Activated CD4-positive, alpha-beta T cell treated with anti-CD3 and anti-CD28 coated beads, Interleukin-2, amount 50 U/mL, for 24 hours (primary cell): ENCODE data around the gene STEEP1.

Experiments
- DNase-seq, 2 donors: peaks; one replicate each; pipeline ENCODE4 v3.0.0-alpha.2; 2020; ENCODE audit warnings: low read depth in 1 of 2, low spot score in 1 of 2

The STEEP1 gene

DNA sequence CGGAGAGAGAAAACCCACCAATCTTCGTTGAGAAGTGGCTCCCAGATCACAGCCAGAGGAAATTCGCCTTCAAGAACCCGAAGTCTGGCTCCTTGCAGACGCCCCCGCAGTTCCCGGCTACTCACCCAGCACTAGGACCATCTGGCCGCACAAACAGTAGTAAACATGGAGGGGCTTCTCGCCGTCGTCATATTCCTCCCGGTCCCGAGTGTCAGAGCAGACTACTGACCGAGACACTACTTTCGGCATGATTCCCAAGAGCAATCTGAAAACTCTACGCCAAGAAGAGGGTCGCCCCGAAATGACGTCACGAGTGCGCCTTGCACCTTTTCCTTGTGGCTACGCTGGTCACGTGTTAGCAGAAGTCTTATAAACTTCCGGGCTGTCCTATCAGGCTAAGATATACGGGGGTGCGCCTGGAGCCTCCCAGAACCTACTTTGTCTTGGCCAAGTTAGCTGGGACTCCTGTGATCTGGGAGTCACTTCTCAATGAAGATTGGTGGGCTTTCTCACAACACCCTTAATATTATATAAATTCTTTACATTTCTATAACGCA, at the start of gene STEEP1:
STEEP1 (minus strand) TSS at position 303 of the 557 bp plus-strand sequence; CDS start at position 249, 54 bp downstream.
- peak; percentile 64 to 80 for DNase-seq

DNA sequence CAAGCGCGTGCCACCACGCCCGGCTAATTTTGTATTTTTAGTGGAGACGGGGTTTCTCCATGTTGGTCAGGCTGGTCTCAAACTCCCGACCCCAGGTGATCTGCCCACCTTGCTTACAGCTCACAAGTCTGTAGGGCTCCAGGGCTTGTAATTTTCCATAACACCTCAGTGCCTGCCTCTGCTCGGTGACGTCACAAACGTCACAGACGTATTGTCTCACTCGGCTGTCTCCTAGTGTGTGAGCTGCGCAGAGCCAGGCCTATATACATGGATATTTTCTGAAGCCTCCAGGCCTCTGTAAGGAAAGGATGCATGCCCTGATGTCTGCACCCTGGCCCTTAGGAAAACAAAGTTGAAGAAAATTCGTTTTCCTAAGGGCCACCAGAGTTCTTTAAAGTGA, 49.6 kb upstream of the STEEP1 start:
- DNase-seq: no peak

DNA sequence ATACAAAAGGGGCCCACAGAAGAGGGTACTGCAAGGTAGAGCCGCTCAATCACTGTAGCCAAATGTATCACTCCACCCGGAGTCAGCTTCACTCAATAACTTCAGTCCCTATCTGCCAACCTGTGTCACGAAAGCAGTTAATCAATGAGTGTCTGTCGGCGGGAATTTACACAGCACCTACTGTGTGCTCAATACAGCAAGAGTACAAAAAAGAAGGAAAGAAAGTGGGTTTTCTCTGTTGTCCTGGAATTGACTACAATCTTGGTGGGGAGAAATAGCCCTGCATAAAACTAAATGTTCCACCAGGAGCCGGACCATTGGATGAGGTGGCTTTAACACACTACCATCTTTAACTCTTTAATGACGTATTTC, 41.8 kb upstream of the STEEP1 start:
- DNase-seq: no peak

DNA sequence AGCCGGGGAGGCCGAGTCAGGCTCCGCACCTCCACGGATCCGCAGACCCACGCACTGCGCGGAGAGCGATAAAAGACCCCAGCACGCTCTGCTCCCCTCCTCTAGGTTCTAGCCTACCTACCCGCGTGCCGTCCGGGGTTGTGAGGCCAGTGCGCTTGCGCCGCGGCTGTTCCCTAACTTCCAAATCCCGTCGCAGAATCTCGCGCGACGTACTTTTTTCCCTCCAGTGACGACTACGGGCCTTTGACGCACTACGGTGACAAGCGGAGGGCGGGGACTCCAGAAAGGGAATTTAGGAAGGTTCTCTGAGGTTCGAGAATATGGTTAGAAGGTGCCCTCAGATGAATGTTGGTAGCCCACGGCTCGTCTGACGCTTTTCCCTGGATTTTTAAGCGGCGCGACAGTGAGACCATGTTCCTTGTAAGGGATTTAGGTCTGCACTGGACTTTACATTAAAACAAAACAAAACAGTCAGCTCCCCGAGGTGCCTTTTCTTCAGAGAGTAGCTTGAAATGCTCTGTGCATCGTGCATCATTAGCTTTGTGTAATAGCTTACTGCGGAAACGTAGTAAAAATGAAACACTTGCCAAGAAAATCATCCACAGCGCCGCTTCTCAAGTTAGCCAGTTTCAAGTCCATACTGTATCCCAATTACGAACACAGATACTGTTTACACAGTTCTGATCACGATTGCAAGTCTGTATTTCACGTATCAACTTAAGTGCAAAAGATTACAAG, 41.2 kb upstream of the STEEP1 start, which contains the start of gene NKRF:
NKRF (minus strand) TSS at position 145 of the 738 bp plus-strand sequence.
- peak; percentile 74 to 85 for DNase-seq

DNA sequence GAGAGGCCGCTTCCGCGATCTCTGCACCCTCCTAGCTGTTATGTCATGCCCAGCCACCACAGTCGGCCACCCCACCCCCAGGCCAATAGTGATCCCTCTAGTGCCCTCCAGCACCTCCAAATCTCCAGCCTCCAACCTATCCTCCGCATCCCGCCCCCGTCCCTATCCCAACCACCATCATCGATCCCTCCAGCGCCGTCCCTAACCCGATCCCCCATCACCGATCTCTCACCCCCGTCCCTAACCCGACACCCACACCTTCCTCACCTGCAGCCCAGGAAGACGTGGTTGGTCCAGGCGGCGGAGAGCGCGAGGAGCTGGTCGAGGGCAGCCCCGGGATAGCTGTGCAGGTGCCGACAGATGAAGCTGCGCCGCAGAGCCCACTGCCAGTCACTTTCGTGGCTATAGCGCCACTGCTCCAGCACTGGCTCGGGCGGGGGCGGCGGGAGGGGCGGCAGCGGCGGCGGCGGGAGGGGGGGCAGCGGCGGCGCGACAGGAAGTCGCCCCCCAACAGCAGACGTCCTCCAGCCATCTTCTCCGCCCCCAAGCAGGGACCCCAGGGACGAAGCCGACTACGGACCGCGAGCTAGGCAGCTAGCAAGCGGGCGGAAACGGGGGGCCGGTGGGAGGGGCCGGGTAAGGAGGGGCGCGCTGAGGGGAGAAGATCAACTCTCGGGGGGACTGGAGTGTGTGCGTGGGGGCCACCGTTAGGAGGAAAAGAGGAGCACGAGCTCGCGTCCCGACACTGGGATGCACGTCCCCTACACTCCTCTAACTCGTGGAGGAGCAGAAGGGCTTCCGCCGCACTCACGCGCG, 40.5 kb upstream of the STEEP1 start:
- DNase-seq: peak in 1 of 2 donors; percentile 17

DNA sequence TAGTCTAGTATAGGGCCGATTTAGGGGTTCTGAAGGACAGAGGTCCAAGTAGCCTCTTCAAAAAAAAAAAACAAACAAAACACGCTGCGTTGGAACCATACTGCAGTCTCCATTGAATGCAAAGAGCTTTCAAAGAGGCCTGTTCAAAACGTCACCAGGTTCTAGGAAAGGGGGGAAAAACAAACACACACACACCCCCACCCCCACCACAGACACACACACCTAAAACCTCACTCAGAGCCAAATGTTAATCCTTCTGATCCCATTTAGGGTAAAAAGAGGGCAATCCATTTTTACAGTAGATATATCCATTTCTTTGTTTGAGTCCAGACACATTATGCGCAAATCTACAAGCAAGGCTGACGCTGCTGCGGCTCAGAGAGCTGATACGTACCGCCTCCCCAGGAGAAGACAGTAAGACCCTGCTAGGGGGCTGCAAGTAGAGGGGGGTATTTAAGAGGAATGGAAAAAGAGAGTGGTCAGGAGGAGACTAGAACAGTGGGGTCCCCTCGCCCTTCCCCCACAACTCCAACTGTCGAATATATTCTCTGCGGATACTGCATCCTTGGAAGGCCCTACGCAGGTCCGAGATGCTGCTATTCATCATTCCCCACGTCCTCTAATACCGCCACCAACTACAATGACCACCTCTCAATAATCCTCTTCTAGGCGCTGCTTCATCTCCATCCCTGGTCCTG, 39.7 kb upstream of the STEEP1 start:
- DNase-seq: no peak

DNA sequence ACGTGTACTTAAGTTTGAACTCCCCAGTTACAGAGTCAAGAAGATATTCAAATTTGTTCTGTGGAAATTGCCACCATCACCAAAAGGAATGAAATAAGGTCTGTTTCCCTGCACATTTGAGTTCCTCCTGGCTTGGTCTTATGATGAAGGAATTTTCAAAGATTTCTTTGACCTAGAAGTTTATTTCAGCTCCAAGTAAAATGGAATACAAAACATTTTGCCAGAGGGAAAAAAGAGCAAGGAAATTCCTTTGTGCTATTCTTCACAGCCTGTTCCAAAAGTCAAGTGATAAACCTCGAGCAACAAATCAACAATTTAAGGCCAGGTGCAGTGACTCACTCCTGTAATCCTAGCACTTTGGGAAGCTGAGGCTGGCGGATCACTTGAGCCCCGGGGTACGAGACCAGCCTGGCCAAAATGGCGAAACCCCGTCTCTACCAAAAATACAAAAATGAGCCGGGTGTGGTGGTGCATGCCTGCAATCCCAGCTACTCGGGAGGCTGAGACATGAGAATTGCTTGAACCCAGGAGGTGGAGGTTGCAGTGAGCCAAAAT, 37.6 kb upstream of the STEEP1 start:
- DNase-seq: no peak

DNA sequence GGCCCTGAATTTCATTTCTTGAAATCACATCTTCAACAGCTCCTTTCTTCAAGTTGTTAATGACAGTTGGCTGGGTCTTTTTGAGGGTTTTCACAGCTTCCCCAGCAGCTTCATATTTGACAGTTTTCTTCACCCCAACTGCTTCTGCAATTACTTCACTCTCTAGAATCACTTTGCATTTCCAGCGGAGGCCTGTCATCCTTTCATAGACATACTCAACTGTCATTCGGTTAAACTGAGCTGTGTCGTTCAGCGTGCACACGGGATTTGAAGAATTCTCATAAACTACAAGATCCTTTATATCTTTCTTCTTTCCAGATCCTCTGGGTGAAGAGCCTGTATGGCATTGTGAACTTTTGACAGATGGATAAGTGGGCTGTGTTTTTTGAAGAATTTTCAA, 24.6 kb upstream of the STEEP1 start:
- DNase-seq: no peak

DNA sequence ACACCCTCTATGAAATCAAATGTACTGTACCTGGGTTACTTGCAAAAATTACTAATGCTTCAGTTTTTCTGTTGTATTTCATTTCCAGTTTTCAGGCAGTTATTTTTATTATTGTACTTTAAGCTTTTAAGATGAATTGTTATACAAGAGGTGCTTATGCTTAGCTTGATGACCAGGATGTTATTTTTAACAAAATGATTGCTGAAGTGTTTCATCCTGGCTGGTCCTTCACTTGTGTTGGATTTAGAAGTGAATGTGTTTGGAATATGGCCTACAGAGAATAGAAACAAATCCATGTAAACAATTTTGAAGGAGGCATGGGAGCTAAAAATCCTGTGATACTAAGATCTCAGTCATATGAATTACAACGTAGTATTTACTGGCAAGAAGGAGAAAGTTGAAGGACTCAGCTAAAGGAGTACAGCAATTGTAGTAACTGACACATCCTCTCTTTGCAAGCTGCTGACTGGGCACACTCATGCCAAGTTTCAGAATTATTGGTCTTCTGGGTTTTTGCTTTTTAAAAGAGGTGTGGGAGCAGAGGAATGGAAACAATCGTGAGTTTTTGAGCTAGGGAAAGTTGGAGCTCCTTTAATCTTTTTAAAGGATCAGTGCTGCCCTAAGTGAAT, 18.3 kb upstream of the STEEP1 start:
- DNase-seq: no peak

DNA sequence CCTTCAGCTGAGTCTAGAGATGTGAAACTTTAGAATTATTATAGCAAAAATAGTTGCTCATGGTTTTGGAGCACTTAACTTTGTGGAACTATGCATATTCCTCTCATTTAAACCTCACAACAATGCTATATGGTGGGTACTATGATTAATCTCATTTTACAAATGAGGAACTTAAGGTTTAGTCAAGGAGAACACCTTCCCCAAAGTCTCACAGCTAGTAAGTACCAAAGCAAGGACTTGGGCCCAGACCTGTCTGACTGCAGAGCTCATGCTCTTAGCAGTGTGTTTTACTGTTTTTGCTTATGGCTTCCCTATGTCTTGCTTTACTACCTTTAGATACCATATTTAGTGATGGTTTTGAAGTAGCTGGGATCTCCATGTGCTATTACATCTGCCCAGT, 14.2 kb upstream of the STEEP1 start:
- no peak for DNase-seq

DNA sequence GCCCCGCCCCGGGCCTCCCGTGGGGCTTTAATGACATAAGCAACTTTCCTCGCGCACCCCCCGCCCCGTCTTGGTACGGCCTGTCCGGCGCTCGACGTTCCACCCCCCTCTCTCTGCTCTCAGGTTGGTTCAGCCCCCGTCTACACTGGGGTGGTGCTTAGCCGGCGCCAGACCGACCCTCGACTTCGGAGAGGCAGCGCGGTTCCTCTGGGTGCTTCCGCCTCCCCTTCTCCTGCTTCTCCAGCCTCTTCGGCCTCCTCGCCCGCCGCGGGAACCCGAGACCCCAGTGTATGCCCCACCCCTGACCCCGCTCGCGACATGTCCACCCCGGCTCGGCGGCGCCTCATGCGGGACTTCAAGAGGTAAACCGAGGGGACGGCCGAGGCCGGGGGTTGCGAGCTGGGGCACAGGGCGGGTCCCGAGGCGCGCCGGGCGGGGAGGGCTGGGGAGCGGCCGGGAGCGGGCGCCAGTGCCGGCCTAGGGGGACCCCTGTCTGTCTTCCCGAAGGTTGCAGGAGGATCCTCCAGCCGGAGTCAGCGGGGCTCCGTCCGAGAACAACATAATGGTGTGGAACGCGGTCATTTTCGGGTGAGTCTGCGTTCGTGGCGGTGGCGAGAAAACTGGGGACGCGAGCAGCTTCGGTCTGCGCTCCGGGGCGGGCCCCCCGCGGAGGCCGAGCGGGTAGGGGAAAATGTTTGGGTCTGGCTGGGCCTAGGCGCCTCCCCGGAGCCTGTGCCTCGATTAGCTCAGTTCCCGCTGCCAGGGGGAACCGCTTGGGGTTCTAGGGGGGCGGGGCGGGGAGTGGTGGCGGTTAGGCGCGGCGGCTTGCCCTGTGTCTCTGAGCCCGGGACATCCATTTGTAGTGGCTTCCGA, 9.4 kb upstream of the STEEP1 start, which contains the start of gene UBE2A:
UBE2A (plus strand) TSS at position 170 of the 873 bp plus-strand sequence; CDS start at position 319, 149 bp downstream.
- peak; percentile 65 to 82 for DNase-seq

DNA sequence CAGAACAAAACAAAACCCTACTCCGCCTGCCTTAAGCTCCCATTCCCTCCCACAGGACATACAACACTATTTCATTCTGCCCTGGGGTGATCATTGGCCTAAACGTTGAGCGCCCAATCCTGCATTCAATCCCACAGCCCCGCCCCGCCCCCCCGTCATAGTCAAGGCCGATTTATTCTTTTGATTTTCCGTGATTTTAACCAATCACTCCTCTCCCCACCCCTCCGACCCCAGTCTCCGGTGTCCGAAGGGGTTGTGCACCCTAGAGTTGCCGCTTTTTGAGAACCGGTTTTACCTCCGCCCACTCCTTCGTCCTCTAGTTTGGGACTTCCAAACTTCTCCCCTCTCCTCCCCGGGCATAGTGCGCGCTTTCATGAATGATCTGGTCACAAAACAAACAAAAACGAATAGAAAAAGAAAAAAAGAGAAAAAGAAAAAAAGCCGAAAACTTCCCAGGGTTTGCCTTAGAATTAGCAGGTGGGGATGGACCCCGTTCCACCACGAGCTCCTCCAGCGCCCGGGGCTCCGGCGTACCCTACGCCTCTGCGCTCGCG, 8.7 kb upstream of the STEEP1 start:
- peak in 1 of 2 donors; percentile 5 for DNase-seq

DNA sequence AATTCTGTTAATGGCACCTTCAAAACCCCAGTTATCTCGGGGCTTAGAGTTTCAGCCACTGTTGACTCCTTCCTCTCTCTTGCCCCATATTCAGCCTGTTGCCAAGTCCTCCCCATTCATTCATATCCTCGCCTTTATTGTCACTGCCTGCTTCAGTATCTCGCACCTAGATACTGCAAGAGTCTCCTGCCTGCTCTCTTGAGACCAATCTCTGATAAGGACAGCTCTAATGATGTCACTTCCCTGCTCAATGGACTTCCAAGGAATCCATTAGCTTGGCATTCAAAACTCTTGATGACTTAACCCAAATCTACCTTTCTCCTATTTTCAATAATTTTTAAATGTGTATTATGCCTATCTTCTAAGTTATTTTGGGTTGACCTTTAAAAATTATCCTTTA, 8.0 kb upstream of the STEEP1 start:
- DNase-seq: no peak

DNA sequence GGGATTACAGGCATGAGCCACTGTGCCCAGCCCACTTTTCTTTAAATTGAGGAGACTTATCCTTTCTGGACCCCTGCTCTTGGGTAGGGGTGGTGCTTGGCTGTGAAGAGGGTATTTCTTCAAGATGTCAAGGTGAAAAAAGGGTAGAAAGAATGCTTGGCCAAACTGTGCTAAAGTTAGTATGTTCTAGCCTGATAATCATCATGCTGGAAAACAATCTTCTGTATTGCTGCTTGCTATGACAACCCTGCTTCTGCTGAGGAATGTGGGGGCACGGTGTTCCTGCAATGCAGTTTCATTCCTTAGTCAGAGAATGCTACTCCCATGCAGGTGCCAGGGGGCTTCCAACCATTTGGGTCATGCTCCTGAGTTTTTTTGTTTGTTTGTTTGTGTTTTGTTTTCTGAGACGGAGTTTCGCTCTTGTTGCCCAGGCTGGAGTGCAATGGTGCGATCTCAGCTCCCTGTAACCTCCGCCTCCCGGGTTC, 5.2 kb upstream of the STEEP1 start:
- DNase-seq: no peak

DNA sequence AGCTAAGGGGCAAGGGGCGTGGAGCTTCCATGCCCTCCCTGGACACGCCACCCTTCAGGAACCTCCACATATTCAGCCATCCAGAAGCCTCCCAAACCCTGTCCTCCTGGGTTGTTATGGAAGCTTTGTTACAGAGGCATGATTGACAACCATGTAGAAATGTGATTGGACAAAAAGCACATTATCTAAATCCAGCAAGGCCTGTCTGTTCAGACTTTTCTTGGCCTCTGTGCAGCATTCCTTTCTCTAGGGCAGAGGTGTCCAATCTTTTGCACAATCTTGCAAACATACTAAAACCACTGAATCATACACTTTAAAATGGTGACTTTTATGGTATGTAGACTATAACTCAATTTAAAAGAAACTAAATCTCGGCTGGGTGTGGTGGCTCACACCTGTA, 12.7 kb downstream of the STEEP1 start:
- DNase-seq: no peak

DNA sequence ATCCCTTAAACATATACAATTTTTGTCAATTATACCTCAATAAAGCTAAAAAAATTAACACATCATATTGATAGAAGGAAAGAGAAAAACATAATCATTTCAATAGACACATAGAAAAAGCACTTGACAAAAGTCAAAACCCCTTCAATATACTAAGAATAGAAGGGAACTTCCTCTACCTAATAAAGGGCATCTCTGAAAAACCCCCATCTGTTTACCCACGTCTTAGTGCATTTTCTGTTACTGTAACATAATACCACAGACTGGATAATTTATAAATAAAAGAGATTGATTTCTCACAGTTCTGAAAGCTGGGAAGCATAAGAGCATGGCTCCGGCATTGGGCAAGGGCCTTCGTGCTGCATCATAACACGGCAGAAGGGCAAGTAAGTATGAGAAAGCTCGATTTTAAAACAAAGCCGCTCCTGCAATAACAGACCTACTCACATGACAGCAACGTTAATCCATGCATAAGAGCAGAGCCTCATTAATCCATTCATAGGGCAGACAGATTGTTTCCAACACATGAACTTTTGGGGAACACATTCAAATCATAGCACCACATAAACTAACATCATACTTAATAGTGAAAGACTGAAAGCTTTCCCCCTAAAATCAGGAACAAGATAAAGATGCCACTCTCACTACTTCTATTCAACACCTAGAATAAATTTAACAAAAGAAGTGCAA, 15.7 kb downstream of the STEEP1 start:
- DNase-seq: no peak

DNA sequence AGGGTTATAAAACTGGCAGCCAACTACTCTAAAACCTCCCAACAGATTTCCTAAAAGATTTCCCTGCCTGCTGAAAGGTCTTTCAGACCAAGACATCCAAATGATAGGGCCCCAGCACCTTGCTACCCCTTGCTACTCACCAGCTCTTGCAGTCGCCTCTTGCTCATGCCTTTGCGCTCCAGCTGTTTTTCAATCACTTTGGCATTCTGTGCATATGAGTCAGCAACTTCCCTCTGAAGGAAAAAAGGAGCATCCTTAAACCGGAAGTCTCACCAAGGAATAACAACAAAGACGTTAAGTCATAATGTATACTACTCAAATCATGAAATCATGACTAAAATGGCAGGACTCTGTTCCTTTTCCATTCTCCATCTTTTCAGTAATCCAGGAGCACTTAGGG, 24.0 kb downstream of the STEEP1 start:
- no peak for DNase-seq

DNA sequence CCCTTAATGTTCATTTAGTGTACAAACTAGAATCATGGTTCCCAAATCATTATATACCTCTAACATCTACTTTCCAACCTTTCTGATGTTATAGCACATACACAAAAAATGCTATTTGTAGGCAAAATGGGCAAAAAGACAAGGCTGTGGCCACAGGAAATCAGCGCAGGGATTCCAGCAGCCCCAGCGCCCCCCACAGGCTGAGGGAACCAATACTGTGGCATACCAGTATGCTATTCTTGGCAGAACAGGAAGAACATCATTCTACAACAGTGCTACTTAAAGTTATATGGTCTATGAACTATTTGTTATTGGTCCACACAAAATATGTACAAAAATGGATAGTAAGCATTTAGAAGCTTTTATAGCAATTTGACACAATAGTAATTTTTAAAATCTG, 25.3 kb downstream of the STEEP1 start:
- DNase-seq: no peak

DNA sequence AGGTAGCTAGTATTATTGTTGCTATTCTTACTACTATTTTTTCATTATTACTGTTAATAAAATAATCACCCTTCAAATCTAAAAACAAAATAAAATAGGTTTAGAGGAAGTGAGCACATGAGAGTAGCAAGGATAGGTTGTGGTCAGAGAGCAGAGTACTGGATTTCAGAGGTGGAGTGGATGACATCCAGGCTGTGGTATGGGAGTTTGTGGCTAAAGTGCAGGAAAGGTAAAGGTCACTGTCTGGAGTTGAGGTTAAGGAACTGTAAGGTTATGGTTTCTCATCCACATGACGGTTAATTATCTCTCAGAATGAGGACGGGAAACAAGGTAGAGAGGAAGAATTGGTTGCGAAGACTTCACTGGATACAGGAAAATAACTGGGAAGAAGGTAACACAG, 27.7 kb downstream of the STEEP1 start:
- DNase-seq: no peak
